Stimulated activated naive CD8-positive, alpha-beta T cell treated with anti-CD3 and anti-CD28 coated beads, Interleukin-15, amount 100 ng/mL, for 72 hours (primary cell): ENCODE data around the gene PAX5.
"Not testable (repeated sequence)": the region's sequence is repeated elsewhere in the genome, so short reads cannot be mapped to it uniquely, and the experiment has no call there.

Source experiments
- ATAC-seq: fragments of 150-1000 bp; cut with Tn5 transposase; 2 replicates; pipeline ENCODE4 v1.10.0; 2021; ENCODE audit warnings: mild to moderate bottlenecking, moderate library complexity
- DNase-seq, 2 donors: peaks; one replicate each; pipeline ENCODE4 v3.0.0; 2021 to 2022
- H3K27ac Mint-ChIP-seq, 2 donors: one replicate each; pipeline ENCODE4 v1.8.0; 2022; ENCODE audit warnings: mild to moderate bottlenecking in 2 of 2, mixed read lengths in 2 of 2, moderate library complexity in 2 of 2
- H3K27me3 Mint-ChIP-seq: one replicate; pipeline ENCODE4 v1.8.0; 2022; ENCODE audit warnings: mixed read lengths
- H3K4me1 Mint-ChIP-seq: one replicate; pipeline ENCODE4 v1.8.0; 2022; ENCODE audit warnings: mild to moderate bottlenecking, mixed read lengths
- H3K4me3 Mint-ChIP-seq, 2 donors: one replicate each; pipeline ENCODE4 v1.8.0; 2022; ENCODE audit warnings: mild to moderate bottlenecking in 2 of 2, mixed read lengths in 2 of 2, moderate library complexity in 1 of 2
- H3K9me3 Mint-ChIP-seq, 2 donors: one replicate each; pipeline ENCODE4 v1.8.0; 2022; ENCODE audit warnings: mixed read lengths in 2 of 2

PAX5 gene

DNA sequence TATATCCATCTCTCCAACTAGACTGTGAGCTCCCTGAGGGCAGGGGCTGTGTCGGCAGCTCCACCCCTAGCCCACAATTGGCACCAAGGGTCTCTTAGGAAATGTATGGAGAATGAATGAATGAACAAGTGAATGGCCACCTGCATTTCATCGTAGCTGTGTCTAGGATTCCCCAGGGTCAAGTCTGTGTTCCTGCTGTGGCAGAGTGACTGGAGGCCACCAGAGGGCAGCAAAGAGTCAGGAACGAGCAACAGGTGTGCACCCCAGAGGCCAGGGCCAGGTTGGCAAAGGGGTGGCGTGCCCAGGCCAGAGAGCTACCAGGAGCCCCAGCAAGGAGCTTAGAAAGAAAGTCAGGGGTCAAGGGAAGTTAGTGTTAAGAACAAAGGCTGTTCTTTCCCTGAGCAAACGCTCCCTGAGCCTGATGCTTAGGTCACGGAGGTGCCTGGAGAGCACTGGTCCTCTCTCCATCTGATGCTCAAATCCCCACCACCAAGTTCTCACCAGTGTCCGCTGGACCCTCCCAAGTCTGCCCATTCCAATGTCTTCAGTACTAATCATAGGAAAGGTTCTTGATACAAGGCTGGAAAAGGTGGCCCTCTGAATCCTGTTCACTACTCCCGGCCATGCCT lies 160.7 kb downstream of the PAX5 start:
- no peak overlapping the region for H3K4me3 Mint-ChIP-seq
- ATAC-seq (peak; percentile 89), DNase-seq (peak; percentile 68 to 75)
- no peak overlapping the region for H3K27ac Mint-ChIP-seq
- peaks cover 18% of the 10 kb centered on the region for H3K27me3 Mint-ChIP-seq
- no peaks in the 10 kb centered on the region for H3K9me3 Mint-ChIP-seq
- H3K4me1 Mint-ChIP-seq = no peaks in the 10 kb centered on the region

DNA sequence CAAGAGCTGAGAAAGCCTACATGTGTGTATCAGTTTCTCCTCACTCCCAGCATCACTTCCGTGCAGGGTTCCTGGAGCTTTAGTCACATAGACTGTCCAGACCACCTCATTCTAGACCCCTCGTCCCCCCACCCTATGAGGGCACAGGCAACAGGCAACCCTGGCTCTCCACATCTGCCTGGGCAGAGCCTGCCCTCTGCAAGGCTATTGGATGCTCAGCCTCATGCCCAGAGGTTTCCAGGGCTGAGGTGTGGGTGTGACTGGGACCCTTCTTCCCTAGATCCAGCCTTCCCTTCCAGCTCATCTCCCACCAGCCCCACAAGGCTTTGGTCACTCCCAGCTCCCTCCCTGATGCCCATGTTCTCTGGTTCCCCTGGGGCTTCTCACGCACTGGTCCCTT lies 161.4 kb downstream of the PAX5 start:
- DNase-seq (no peak), ATAC-seq (no peak)
- Mint-ChIP-seq H3K4me1 (no peaks in the 10 kb centered on the region), H3K27ac (no peak overlapping the region), H3K9me3 (no peaks in the 10 kb centered on the region), H3K4me3 (no peak overlapping the region), H3K27me3 (peaks cover 18% of the 10 kb centered on the region)

DNA sequence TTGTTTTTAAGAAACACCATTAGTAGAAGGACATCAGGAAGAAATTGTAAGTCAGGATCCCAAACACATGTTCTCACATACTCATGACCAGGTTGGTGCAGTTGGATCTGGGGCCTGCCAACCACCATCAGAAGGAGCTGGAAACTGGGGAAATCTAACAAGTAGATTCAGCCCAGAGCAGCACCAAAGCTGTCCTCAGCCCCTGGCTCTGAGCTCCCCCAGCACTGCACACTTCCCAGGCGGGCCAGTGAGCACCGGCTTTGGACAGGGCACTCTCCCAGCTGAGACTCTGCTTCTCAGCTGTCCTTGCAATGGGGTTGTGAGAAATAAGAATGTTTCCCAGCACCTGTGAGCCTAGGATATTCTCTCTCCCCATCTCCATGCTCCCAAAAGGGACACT lies 162.5 kb downstream of the PAX5 start:
- ATAC-seq = no peak
- peaks cover 23% of the 10 kb centered on the region for H3K27me3 Mint-ChIP-seq
- no peak overlapping the region for H3K27ac Mint-ChIP-seq
- no peaks in the 10 kb centered on the region for H3K4me1 Mint-ChIP-seq
- DNase-seq = no peak
- H3K9me3 Mint-ChIP-seq = no peaks in the 10 kb centered on the region
- H3K4me3 Mint-ChIP-seq = no peak overlapping the region

DNA sequence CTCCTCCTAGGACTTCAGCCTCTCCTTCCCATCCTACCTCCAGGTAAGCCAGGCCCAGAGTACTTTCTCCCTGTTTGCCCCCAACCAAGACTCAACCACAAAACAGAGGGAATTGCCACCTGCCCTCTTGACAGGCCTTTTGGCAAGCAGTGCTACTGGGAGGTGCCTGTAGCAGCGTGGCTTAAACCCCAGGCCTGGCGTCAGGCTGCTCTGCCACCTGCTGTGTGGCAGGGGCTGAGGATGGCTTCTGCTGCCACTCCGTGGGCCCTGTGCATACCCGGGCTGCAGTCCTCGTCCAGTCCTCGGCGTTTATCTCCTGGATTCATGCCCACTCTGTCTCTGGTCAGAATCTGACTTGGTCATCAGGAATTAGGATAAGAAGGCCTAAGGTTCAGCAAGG lies 163.1 kb downstream of the PAX5 start:
- Mint-ChIP-seq H3K27me3 (peaks cover 30% of the 10 kb centered on the region), H3K27ac (no peak overlapping the region), H3K9me3 (no peaks in the 10 kb centered on the region), H3K4me3 (no peak overlapping the region), H3K4me1 (no peaks in the 10 kb centered on the region)
- no peak for DNase-seq
- no peak for ATAC-seq

DNA sequence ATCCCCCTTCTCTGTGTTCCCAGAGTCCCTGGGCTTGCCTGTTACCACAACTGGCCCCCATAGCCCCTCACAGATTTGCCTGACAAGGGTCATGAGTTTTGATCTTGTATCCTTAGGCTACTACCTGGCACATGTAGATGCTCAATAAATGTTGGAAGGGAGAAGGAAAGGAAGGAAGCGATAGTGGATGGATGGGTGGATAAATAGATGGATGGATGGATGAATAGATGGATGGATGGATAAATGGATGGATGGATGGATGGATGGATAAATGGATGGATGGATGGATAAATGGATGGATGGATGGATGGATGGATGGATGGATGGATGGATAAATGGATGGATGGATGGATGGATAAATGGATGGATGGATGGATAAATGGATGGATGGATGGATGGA lies 164.5 kb downstream of the PAX5 start:
- H3K4me1 Mint-ChIP-seq, ATAC-seq, H3K9me3 Mint-ChIP-seq, H3K4me3 Mint-ChIP-seq, DNase-seq: not testable (repeated sequence)
- peaks cover 33% of the 10 kb centered on the region for H3K27me3 Mint-ChIP-seq
- H3K27ac Mint-ChIP-seq = peak overlapping the region in 1 of 2 donors; percentile 10

DNA sequence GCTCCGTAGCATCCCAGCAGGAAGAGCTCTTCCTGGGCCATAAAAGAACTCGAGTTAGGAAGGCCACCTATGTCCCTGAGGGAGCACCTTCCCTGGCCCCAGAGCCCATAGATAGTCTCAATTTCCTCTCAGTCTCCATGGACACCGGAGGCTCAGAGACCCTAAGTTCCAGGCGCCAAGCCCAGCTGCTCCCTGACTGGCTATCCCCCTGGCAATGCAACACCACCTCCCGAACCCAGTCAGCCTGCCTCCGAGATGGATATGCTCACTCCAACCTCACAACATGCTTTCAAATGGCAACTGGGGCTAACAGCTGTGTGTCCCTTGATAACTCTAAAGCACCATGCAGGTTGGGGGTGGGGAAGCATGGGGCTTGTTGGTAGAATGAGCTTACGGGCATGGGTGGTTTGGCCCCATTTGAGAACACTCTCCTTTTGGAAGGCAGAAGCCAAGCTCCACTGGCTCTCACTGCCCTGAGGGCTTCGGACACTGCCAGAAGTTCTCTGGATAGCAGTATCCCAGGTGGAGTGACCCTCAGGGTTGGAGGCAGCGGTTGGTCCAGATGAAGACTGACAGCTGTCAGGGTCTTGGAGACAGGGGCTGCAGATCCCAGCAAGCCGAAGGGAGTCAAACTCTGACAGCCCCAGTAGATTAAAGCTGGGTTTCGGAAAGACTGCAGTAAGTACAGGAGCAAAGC lies 165.3 kb downstream of the PAX5 start:
- Mint-ChIP-seq H3K27ac (no peak overlapping the region), H3K9me3 (no peaks in the 10 kb centered on the region), H3K4me1 (no peaks in the 10 kb centered on the region), H3K27me3 (peaks cover 33% of the 10 kb centered on the region), H3K4me3 (no peak overlapping the region)
- ATAC-seq = no peak
- DNase-seq = no peak

DNA sequence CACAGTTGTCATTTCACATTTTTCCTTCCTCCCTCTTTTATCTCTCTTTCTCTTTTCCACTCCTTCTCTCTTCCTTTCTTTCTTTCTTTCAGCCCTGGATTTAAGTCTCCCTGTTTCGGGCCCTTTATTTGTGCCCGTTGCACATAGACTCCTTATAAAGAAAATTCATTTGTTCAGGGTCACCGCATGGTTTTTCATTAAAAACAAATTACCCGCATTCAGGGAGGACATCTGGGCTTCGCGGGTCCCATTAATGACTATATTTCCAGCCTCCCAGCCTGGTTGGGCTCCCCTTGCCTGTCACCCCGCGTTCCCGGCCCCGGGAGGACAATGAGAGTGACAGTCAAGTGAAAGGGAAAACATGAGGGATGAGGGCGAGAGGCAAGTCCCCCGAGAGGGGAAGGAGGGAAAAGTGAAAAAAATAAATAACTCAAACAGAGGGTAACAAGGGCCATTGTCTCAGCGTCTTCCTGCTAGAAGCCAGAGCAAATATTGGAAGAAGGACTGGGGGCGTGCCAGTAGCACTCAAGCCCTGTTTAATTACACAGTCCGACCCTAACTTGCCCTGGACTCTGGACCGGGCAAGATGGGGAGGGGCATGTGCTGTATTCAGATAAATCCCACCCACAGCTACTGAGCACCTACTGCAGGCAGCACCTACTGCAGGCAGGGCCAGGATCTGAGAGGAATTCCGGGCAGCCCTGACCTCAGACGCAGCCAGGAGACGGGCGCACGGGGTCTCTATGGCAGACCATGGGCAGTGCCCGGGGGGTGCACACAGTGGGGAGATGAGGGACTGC lies 166.2 kb downstream of the PAX5 start:
- Mint-ChIP-seq H3K27me3 (peaks cover 29% of the 10 kb centered on the region), H3K27ac (no peak overlapping the region), H3K4me3 (no peak overlapping the region), H3K4me1 (no peaks in the 10 kb centered on the region), H3K9me3 (no peaks in the 10 kb centered on the region)
- no peak for DNase-seq
- no peak for ATAC-seq

DNA sequence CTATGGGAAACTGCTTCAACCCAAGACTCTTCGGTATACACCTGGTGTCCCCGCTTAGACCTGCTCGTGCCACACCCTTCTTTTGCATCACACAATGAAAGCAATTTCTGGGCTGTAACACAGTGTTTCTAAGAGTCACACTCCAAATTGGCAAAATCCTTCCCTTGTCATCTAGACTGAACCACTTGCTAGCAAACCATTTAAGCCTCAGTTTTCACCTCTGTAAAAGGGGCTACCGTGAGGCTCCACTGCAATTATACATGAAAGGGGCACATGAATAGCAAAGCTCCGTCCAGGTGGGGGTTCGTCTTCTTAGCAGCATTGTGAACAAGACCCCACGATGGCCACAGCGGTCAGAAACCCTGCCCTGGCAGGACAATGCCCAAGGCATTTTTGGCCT lies 166.8 kb downstream of the PAX5 start:
- Mint-ChIP-seq H3K27ac (no peak overlapping the region), H3K27me3 (peaks cover 28% of the 10 kb centered on the region), H3K4me1 (no peaks in the 10 kb centered on the region), H3K9me3 (no peaks in the 10 kb centered on the region), H3K4me3 (no peak overlapping the region)
- no peak for DNase-seq
- no peak for ATAC-seq

DNA sequence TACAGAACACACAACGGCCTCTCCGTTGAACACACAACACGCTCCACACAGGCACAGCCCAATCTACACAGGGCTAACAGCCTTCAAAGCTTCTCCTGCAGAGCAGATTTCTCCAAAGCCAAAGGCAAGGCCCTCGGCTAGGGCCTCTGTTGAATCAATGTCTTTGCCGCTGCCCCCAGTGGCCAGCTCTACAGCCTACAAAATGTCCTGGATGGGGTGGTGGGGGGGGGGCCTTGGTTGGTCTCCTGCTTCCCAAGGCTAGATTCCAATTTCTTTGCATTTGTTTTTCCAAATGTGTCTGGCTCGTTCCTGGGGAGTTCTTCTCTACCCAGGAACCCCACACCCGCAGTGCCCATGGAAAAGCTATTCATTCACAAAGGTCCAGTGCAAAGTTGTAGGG lies 167.2 kb downstream of the PAX5 start:
- no peaks in the 10 kb centered on the region for H3K4me1 Mint-ChIP-seq
- no peaks in the 10 kb centered on the region for H3K9me3 Mint-ChIP-seq
- H3K27ac Mint-ChIP-seq = no peak overlapping the region
- no peak for ATAC-seq
- DNase-seq = no peak
- H3K4me3 Mint-ChIP-seq = no peak overlapping the region
- peaks cover 32% of the 10 kb centered on the region for H3K27me3 Mint-ChIP-seq

DNA sequence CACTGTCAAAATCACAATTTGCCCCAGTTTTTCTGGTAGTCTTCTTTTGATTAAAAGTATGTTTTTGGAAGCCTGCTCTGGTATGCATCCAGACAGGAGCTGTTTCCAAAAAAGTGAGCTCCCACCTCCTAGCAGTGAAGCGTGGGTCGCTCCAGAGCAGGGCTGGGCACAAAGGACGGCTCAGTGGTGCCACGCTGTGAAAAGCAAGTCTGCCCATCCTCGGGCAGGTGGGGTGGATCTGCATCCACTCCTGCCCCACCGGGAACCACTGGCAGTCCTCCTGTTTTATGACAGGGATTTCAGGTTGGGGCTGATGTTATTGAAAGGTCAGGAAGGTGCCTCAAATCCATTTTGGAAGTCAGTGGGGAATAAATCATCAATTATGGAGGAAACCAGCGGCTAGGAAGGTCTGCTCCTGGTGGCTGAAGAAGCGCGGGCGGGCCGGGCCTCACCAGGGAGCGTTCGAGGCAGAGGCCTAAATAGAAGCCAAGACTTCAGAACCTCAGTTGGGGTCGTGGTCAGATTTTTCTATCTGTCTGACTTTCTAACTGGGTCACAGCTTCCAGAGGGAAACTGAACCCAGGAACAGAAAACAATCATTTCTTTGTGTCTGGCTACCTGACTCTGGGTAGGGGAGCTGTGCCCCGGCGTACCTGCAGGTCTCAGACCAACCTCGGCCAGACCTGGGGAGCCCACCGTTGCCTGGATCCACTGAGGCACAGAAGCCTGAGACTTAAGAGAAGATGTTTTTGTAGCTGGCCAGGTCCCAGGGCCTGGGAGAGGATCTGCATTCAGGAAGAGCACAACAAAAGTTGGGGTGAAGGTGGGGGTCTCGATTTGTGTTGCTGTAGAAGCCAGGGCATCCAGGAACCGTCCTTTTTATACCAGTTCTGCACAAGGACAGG lies 168.1 kb downstream of the PAX5 start:
- DNase-seq (no peak), ATAC-seq (no peak)
- H3K9me3 Mint-ChIP-seq = no peaks in the 10 kb centered on the region
- peaks cover 41% of the 10 kb centered on the region for H3K27me3 Mint-ChIP-seq
- H3K4me1 Mint-ChIP-seq = no peaks in the 10 kb centered on the region
- no peak overlapping the region for H3K27ac Mint-ChIP-seq
- H3K4me3 Mint-ChIP-seq = no peak overlapping the region

DNA sequence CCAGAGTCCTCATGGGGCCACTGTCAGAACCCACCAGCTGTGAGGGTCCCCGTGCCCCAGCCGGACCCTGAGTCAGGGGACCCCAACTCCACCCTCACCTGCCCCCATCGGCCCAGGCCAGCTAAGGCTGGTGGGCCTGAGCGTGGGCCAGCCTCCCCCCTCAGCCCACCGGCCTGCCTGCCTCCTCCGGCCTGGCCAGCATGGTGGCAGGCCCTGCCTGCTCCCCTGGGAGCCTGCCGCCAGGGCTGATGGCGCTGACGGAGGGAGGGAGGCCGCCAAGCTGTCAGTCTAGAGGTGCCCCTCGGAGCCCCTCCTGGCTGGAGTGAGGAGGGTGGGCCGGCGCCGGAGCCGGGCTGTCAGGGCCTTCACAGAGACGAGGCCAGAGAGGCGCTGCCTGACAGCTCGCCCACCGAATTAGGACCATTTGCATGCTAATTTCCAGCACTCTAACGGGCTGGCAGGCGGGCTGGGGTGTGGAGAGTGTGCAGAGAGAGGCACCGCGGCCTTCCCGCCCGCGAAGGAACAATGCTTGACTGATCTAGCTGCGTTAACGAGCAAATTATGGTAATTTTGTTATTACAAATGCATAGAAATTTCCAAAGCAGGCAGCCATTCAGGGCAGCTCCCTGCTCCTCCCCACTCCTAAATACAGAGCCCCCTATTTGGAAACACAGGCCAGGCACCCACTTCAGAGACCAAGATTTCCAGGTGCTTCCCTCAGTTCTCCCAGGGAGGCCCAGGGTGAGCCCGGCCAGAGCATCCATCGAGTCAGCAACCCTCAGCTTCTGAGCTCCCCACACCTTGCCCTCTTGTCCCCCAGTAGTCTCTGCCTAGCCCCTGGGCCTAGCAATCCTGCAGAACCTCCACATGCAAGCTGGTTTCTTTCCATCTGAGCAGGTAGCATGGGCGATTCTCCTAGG lies 169.3 kb downstream of the PAX5 start:
- H3K27ac Mint-ChIP-seq = peak overlapping the region in 1 of 2 donors; percentile 31

DNA sequence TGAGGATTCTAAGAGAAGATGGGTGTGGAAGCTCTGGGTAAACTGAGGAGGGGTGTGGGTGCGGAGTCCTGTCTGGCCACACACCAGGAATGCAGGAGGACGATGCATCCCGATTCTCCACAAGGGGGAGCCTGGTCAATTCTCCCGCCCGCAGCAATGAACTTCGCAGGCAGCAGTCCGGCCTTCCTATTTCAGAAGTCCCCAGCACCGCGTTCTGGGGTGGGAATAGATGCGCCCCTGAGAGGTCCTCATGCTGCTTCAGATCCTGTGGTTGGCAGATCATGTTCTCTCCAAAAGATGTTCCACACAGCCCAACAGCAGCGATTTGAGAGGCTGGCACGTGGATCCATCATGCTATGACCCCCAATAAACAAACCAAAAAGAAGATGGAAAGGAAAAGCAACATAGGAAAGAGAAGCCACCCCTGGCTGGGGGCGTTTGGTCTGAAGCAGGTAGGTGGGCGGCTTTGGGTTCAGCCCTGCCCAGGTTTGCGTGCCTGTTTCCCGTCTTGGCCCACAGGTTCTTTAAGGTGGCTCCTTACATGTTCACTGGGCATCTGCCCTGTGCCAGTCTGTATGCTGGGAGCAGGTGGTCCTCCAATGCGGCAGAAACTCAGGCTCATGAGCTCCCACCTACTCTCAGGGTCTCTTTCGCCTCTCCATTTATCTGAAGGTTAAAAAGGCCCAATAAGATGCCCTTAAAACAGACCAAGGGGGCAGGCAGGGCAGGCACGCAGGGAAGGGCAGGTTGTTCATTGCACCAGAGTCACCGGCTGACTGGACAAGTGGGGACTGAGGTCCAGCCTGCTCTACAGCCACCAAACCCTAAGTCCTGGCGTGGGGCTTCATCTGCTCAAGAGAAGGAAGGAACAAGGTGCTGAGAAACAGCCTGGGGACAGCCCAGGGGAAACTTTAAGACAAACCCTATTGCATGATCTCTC lies 171.6 kb downstream of the PAX5 start:
- Mint-ChIP-seq H3K4me1 (no peaks in the 10 kb centered on the region), H3K27ac (no peak overlapping the region), H3K4me3 (no peak overlapping the region)

More for the DNA sequence above, 169.3 kb downstream of the PAX5 start:
- peak; percentile 18 for ATAC-seq
- Mint-ChIP-seq H3K4me3 (no peak overlapping the region), H3K4me1 (no peaks in the 10 kb centered on the region), H3K27me3 (peaks cover 42% of the 10 kb centered on the region), H3K9me3 (no peaks in the 10 kb centered on the region)
- no peak for DNase-seq

DNA sequence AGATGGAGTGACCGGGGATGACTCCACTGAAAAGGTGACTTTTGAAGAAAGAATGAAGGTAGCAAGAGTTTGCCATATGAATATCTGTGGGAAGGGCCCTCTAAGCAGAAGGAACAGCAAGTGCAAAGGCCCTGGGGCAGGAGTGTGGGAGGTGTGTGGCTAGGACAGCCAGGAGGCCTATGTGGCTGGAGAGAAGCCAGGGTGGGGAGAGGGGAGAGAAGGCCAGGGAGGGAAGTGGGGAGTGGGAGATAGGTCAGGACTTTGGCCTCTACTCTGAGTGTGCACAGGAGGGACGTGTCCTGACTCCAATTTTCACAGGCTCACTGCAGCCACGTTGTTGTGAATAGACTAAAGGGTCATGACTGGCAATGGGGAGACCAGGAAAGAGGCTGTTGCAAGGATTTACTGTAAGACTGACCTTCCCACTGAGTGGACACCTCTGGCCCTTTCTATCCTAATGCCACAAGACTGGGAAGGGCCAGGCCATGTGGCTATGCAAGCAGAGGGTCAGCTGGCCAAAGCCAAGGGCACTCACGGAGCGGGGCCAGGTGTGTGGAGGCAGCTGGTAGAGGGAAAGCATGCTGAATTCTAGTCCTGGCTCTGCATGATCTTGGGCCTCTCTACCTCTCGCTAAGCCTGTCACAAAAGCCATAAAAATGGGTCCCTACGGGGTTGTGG lies 172.4 kb downstream of the PAX5 start:
- no peaks in the 10 kb centered on the region for H3K4me1 Mint-ChIP-seq
- ATAC-seq (no peak), DNase-seq (no peak)
- H3K27me3 Mint-ChIP-seq = peaks cover 28% of the 10 kb centered on the region
- no peak overlapping the region for H3K27ac Mint-ChIP-seq
- H3K9me3 Mint-ChIP-seq = no peaks in the 10 kb centered on the region
- H3K4me3 Mint-ChIP-seq = no peak overlapping the region

More for the DNA sequence above, 171.6 kb downstream of the PAX5 start:
- ATAC-seq = no peak
- DNase-seq = no peak
- Mint-ChIP-seq H3K9me3 (no peaks in the 10 kb centered on the region), H3K27me3 (peaks cover 32% of the 10 kb centered on the region)
